ENCODE results near the gene ZNF410.
"Not testable (repeated sequence)": the region's sequence is repeated elsewhere in the genome, so short reads cannot be mapped to it uniquely, and the experiment has no call there.

Gene ZNF410
- total RNA-seq = 20.6 to 24.9 reads per million in 2 donors

- peak; percentile 67 to 93 (median 90) for DNase-seq
Observed at GRCh38 chr14:73886449-73887317, at the start of gene ZNF410. Gene ZNF410, plus strand, starts transcription at chr14:73886859. Its CDS starts 5,317 bp downstream, at chr14:73892176.

GRCh38 chr14:73838293-73839034 is 48.2 kb upstream of the ZNF410 start:
- DNase-seq = not testable (repeated sequence)

GRCh38 chr14:73842201-73842600 is 44.5 kb upstream of the ZNF410 start:
- no peak for DNase-seq

GRCh38 chr14:73842851-73843250 is 43.8 kb upstream of the ZNF410 start:
- no peak for DNase-seq

- DNase-seq = no peak
Observed at GRCh38 chr14:73843296-73843695, 43.4 kb upstream of the ZNF410 start.

GRCh38 chr14:73846947-73847346 is 39.7 kb upstream of the ZNF410 start:
- DNase-seq = no peak

GRCh38 chr14:73851000-73851399 is 35.7 kb upstream of the ZNF410 start:
- DNase-seq = no peak

- DNase-seq = peak; percentile 79 to 94 (median 86)
Observed at GRCh38 chr14:73851567-73852382, 34.9 kb upstream of the ZNF410 start, which contains the start of gene PTGR2. Gene PTGR2, plus strand, starts transcription at chr14:73851831. Its CDS starts 7,032 bp downstream, at chr14:73858863.

GRCh38 chr14:73859145-73859544 is 27.5 kb upstream of the ZNF410 start:
- DNase-seq = no peak

- DNase-seq = no peak
Observed at GRCh38 chr14:73861073-73861472, 25.6 kb upstream of the ZNF410 start.

- DNase-seq = no peak
Observed at GRCh38 chr14:73862480-73862879, 24.2 kb upstream of the ZNF410 start.

- no peak for DNase-seq
Observed at GRCh38 chr14:73863209-73863608, 23.4 kb upstream of the ZNF410 start.

- no peak for DNase-seq
Observed at GRCh38 chr14:73865534-73866113, 21.0 kb upstream of the ZNF410 start.

GRCh38 chr14:73869754-73870153 is 16.9 kb upstream of the ZNF410 start:
- DNase-seq = not testable (repeated sequence)

GRCh38 chr14:73870525-73871235 is 16.0 kb upstream of the ZNF410 start:
- no peak for DNase-seq

GRCh38 chr14:73873660-73874059 is 13.0 kb upstream of the ZNF410 start:
- DNase-seq = no peak

- no peak for DNase-seq
Observed at GRCh38 chr14:73877790-73878189, 8.9 kb upstream of the ZNF410 start.

- no peak for DNase-seq
Observed at GRCh38 chr14:73878436-73878835, 8.2 kb upstream of the ZNF410 start.

GRCh38 chr14:73879027-73879426 is 7.6 kb upstream of the ZNF410 start:
- no peak for DNase-seq

GRCh38 chr14:73884438-73885190 is 2.0 kb upstream of the ZNF410 start:
- DNase-seq = no peak

- no peak for DNase-seq
Observed at GRCh38 chr14:73887318-73887616, 608 bp downstream of the ZNF410 start.

Measured in T-helper 2 cell (primary cell).